GOT3 (cell line): Measurements from ENCODE around the gene WDFY4.
"Not testable (repeated sequence)": the region's sequence is repeated elsewhere in the genome, so short reads cannot be mapped to it uniquely, and the experiment has no call there.

Experiments
- DNase-seq: peaks from one replicate; lab custom pipeline; 2025; ENCODE audit warnings: mixed read lengths; lab: John Stamatoyannopoulos, UW

WDFY4 gene, protein sequence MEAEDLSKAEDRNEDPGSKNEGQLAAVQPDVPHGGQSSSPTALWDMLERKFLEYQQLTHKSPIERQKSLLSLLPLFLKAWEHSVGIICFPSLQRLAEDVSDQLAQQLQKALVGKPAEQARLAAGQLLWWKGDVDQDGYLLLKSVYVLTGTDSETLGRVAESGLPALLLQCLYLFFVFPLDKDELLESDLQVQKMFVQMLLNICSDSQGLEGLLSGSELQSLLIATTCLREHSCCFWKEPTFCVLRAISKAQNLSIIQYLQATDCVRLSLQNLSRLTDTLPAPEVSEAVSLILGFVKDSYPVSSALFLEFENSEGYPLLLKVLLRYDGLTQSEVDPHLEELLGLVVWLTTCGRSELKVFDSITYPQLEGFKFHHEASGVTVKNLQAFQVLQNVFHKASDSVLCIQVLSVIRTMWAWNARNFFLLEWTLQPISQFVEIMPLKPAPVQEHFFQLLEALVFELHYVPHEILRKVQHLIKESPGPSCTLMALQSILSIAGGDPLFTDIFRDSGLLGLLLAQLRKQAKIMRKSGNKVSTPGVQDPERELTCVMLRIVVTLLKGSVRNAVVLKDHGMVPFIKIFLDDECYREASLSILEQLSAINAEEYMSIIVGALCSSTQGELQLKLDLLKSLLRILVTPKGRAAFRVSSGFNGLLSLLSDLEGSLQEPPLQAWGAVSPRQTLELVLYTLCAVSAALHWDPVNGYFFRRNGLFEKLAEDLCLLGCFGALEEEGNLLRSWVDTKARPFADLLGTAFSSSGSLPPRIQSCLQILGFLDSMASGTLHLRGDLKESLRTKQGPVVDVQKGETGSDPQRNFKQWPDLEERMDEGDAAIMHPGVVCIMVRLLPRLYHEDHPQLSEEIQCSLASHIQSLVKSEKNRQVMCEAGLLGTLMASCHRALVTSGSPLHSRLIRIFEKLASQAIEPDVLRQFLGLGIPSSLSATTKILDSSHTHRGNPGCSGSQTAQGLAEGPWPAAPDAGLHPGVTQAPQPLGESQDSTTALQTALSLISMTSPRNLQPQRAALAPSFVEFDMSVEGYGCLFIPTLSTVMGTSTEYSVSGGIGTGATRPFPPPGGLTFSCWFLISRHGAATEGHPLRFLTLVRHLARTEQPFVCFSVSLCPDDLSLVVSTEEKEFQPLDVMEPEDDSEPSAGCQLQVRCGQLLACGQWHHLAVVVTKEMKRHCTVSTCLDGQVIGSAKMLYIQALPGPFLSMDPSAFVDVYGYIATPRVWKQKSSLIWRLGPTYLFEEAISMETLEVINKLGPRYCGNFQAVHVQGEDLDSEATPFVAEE (N-terminal part only)

DNA sequence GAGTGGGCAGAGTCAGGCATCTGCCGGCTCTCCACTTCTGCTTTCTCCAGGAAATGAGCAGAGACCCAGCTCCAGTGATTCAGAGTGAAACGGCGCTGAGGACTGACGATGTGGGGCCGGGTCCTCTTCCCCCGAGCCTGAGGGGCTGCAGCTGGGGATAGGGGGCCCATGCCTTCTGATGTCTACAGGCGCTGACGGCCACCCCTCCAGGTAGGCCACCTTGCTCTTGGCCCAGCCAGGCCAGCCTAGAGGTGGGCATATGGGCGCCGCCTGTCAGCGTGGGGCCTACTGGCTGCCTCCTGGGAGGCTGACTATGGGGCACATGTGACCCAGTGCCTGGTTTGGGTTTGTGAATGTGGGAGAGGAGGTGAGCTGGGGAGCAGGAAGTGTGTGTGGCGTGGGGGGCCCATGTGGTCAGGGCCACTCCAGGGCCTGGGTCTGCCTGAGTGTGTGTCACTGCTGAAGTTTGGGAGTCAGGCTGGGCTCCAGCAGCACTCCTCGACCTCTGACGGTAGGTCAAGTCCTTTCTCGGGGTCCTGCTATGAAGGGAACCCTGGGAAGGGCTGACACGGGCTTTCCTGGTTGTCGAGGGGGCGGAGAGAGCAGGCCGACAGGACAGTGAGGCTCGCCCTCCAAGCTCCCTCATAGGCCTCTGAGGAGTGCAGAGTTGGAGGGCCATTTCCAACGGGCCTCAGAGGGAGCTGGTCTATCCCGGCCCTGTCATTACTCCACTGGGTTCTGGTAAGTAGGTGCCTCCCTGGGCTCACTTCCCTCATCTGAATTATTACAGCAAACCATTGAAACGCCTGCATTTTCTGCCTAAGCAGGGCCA lies at the start of gene WDFY4:
Gene WDFY4 (plus strand): TSS at position 82 of the 832 bp plus-strand sequence. CDS start 24,860 bp downstream, outside the sequence.
- DNase-seq = no peak

DNA sequence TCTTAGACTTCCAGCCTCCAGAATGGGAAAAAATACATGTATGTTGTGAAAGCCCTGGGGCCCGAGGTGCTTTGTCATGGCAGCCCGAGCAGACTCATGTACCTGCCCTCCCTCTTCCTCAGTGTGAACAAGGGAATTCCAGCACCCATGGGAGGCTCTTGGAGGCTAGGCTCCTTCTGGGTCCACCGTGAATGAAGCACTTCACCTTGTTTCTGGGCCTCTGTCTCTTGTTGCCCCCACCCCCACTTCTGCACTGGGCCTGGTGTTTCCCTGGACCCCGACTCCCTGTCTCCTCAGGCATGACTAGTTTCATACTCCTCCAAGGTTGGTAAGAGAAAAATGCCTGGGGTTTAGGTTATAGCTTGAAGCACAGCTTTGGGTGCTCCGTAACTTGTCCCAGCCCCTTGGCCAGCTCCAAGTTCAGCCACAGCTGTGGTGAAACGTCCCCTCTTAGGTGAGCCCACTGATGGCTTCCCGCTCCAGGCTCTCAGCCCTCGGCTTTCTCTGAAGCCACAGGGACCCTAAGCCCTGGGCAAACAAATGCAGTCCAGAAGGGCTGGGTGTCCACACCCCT lies 49.6 kb upstream of the WDFY4 start:
- no peak for DNase-seq

DNA sequence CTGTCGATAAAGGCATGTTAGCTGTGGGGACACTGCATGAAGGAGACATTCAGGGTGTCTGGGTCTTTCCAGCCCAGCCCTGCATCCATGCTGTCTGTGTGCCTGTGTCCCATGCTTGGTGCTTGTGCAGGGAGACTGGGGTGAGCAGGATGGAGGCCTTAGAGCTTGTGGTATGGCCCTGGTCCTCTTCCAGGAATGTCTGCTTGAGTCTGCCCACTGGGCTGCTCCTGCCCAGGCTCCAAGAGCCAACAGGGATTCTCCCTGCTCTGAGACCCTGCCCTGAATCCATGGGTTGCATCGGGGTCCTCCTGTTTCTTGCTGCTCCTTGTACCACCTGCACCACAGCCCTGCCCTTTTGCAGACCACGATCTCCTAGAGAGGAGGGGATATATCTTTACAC lies 48.4 kb upstream of the WDFY4 start:
- no peak for DNase-seq

DNA sequence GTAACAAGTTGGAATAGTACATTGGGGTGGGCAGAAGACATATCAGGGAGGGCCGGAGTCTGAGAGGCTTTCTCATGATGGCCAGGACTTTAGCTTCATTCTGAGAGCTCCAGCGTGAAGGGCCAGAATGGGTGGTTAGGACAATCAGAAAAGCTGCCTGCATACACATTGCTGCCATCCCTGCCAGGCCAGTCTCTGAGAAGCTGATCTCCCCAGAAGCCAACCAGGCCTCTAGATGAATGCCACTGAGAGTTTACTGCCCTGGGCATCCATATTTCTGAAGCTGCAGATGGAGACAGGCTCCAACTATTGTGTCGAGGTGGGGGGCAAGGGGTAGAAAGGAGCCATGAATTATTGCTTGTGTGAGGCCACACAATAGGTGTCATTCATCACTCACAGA lies 47.8 kb upstream of the WDFY4 start:
- DNase-seq = no peak

DNA sequence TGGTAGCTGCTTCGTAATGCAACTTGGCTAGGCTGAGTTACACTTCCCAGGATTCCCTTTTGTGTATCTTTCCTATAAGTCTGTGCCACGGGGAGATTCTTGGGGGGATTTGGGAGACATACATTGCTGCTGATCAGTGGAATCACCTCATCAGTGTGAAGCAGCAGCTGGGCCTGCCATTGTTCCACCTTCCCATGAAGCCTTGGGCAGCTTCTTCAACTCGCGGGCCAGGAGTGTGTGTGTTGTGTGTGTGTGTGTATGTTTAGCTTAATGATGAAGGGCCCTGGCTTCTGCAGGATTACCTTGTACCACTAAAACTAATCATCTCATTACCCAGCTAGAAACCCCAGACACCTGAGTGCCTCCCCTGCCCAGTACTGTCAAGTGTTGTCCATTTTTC lies 46.5 kb upstream of the WDFY4 start:
- no peak for DNase-seq

DNA sequence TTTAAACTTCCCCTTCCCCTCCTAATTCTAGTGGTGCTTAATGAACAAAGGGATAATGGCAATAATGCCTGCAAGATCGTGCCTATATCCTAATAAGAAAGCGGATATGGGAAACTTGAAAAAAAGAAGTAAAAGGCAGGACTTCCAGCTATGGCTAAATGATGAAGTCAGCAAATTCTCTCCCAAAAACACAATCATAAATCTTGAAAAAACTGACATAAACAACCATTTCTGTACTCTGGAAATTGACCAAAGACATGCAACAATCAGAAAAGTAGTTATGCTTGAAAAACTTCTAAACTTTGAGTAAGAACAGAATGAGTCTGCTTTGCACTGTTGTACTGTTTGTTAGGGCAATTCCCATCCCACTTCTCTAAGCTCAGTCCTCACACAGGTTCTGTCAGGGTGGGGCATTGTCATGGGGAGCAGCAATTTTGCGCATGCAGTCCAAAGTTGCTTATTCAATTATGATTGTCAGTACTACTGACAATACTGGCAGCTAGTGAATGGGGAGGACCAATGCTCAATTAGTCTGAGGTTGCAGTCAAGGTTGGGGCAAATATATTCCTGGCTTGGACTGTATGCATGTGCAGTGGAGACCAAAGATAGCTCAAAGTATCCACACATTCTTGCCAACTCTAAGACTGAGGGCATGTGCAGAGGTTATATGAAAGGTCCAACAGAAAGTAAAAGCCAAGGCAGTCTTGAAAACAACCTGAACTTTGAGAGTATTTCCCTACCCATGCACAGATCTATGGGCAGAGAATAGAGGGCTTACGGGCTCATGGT lies 45.7 kb upstream of the WDFY4 start:
- no peak for DNase-seq

DNA sequence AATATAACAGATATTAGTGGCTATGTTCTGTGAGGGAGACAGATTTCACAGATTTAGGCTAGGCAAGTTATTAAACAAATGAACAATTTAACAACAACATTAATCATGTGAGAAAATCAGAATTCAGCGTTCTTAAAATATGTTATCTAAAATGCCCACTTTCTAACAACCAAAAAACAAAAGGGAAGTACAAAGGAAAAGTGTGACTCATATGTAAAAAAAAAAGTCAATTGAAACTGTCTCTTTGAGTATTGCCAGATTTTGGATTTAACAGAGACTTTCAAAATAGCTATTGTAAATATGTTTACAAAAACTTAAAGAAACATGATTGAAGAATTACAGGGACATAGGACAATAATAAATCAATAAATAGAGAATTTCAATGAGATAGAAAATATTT lies 45.0 kb upstream of the WDFY4 start:
- no peak for DNase-seq

DNA sequence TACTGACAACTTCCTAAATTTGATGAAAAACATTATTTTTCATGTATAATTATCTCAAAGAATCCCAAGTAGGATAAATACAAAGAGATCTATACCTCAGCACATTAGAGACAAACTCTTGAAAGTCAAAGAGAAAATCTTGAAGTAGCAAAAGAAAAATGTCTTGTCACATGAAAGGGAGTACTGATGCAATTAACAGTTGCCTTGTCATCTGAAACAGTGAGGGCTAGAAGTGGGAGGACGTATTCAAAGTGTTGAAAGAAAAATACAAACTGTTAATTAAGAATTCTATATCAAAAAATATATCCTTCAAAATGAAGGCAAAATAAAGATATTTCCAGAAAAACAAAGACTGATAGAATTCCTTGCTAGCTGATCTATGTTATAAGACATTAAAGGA lies 44.3 kb upstream of the WDFY4 start:
- no peak for DNase-seq

DNA sequence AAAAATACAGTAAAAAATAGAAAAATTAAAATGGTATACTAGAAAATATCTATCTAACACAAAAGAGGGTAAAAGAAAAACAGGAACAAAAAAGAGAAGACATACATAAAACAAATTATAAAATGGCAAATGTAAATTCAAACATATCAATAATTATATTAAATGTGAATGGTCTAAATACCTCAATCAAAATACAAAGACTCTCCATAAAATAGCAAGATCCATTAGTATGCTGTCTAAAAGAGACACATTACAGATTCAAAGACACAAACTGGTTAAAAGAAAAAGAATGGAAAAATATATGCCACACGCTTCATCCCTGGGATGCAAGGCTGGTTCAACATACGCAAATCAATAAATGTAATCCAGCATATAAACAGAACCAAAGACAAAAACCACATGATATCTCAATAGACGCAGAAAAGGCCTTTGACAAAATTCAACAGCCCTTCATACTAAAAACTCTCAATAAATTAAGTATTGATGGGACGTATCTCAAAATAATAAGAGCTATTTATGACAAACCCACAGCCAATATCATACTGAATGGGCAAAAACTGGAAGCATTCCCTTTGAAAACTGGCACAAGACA lies 43.5 kb upstream of the WDFY4 start:
- DNase-seq = not testable (repeated sequence)

DNA sequence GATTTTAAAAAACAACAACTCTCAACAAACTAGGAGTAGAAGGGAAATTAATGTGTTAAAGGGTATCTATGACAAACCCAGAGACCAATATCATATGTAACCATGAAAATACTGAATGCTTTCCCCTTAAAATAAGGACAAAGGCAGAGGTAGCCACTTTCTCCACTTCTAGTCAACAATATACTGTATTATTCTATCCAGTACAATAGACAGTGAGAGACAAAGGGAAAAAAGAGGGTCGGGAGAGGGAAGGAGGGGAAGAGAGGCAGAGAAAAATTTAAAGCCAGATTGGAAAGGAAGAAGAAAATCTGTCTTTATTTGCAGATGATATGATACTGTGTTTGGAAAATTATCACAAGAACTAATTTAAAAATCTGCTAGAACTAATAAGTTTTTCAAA lies 39.1 kb upstream of the WDFY4 start:
- DNase-seq = no peak

DNA sequence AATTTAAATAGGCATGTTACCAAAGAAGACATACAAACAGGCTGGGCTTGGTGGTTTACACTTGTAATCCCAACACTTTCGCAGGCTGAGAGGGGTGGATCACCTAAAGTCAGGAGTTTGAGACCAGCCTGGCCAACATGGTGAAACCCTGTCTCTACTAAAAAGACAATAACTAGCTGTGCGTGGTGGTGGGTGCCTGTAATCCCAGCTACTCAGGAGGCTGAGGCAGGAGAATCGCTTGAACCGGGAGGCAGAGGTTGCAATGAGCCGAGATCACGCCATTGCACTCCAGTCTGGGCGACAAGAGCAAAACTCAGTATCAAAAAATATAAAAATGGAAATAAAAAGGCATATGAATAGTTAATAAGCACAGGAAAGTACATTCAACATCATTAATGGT lies 37.6 kb upstream of the WDFY4 start:
- not testable (repeated sequence) for DNase-seq

DNA sequence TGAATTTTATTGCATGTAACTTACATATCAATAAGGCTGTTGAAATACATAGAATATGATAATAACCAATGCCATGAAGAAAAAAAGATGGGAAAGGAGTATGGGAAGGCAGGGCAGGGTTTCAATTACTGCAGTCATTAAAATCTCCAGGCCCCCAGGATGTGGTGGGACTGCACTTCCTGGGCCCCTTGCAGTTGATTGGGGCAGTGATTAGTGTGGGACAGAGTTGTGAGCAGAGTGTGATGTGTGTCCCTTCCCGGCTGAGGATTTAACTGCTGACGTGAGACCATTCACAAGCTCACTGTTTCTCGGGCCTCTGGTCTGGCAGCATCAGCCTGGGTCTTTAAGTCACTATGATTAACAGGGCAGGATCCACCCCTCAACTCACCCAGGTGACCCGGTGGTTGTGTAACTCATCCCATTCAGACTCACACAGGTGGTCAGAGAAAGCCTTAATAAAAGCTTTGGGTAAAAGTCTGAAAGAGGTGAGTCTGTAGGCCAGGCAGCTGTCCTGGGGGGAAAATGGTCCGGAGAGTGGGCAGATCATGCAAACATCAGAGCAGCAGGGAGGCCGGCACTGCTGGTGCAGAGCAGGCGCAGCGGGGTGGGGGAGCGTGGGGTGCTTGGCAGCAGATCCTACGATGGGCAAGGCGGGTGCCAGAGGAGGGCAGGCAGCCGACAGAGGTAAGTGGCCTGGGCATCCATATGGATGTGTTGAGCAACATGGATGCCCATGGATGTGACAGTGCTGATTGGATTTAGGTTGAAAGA lies 36.3 kb upstream of the WDFY4 start:
- DNase-seq = no peak

DNA sequence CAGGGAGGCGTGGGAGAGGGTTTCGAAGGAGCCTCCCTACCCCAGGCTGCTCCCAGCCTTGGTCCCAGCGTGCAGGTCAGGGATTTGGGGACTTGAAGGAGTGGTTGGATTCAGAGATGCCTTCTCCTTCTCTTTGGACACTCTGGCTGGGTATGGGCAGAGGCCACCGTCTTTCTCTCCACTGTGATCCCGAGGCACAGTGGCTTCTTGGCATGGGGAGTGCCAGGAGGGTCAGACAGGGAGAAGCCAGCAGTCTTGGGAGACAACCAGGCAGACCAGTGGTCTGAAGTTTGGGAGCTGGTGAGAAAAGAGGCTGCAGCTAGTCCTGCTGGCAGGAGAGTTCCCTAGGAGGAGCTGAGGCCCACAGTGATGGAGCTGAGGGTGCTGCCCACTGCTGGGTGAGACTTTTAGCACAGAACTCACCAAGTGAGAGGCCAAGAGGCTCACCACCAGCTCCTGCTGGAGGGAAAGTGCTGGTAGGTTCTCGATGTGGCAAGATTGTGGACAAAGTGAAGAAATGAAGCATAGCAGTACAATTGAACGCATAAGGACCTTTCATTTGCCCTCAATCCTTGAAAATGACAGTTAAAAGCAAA lies 35.2 kb upstream of the WDFY4 start:
- DNase-seq = no peak

DNA sequence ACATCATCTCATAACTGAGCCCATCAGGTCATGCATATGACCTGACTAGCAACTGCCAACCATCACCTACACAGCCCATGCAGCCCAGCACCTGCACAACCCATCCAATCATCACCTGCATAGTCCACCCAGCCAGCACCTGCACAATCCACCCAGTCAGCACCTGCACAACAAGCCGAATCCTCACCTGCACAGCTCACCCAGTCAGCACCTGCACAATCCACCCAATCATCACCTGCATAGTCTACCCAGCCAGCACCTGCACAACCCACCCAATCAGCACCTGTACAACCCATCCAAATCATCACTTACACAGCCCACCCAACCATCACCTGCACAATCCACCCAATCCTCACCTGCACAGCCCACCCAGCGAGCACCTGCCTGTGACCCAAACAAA lies 33.4 kb upstream of the WDFY4 start:
- DNase-seq = no peak

DNA sequence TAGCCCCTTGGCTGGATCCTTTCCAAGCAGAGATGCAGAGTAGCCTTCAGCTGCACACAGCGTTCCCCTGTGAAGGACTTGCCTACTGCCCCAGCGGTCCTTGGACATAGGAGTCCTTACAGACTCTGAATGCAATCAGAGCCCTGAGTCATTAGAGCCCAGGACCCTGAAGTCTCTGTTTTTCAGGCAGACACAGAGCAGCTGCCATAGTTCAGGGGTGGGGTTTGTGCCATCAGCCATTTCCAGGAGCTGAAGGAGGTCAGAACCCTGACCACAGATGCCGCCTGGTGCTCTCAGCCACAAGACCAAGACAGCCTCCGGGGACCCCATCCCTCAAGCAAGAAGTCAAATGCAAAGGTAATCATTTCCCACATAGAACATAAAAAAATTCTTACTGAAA lies 32.8 kb upstream of the WDFY4 start:
- DNase-seq = no peak

DNA sequence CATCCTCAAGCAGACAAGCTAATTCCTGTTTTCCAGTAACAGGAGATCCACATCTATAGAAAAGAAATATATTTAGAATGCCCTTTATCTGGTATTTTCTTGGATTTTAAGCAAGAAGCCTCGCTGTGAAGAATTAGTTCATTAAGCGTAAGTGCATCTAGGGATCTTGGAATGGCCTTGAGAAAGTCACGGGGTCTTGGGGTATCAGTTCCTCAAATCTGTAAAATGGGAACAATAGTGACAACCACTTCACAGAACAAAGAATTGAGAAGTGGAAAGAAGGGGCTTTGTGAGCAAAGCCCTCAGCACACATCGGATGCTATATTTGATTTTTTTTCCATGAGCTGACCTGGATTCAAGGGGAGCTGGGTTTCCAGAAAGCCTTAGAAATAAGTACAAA lies 32.3 kb upstream of the WDFY4 start:
- DNase-seq = no peak

DNA sequence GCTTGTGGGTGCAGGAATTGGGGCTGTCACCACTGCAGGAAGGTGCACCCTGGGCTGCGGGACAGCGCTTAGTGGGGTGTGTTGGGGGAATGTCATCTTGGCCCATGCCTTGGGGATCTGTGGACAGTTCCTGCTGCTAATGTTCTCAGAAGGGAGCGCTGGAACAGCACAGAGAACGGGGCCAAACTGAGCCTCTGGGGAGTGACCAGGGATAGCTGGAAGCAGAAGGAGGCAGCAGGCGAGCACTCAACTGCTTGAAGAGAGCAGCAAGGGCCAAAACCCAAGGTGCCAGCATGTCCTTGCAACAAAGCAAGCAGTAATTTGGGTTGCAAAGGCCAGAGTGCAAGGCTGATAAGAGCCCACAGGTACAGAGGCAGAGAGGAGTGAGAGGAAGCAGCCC lies 31.3 kb upstream of the WDFY4 start:
- DNase-seq = no peak

DNA sequence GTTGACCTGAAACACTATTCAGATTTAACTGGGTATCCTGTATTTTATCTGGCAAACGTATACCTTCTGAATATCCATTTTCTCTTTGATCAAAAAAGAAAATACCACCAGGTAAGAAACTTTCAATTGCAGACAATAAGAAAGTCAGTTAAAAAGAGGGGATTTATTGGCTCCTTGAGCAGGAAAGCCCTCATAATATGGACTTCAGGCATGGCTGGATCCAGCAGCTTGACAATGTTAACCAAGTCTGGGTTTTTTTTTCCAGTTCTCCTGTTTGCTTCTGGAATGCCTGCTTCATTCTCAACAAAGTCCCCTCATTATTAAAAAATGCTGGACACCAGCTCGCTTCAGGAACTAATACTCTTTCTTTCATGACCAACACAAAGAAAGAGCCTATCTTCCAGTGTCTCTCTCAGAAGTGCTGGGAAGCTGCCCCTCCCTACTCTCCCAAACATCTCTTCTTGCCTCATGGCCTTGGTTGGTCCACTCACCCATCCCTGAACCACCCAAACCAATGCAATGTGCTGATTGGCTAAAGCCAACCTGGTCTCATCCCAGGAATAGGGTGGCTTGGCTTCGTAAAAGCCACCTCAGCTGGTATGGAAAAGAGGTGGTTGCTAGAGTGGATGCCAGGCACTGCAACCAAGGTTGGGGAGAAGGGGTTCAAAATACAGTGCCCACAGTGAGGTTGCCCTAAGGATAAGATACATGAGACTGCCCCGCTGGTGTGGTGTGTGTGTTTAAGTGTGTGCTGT lies 30.6 kb upstream of the WDFY4 start:
- DNase-seq = no peak
